LNCAP (cell line): ENCODE results near the gene EML3.

ENCODE experiments used
- TF ChIP-seq, protein P1 (sequence below): fragments of 450-650 bp; IDR thresholded peaks from 2 replicates; pipeline ENCODE4 v1.5.1; 2017; ENCODE audit warnings: mild to moderate bottlenecking

Gene EML3

DNA sequence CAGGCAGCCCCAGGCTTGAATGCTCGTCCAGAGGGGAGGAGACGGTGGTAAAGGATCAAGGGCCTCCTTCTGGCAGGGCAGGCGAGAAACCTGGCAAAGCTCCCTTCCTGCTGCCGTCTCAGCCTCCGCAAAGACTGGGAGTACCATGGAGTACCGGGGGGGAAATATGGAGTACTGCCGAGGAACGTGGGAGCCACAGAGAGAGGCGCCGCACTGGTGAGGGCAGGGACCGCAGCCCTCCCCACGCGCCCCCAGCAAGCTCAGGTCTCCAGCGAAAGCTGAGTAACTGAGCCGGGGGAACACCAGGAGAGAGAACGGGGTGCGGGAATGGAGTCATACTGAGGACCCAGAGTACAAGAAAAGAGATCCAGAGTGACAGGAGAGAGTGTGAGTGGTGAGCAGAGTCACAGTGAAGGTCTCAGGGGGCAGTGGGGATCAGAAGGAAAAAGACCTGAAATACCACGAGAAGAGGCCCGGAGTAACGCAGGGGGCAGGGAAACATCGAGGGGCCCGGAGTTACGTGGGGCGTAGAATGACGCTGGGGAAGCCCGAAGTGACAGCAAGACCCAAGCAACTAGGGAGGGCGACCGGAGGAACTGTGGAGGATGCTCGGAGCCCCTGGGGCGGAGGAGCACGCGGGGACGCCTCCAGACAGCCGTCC lies 740 bp downstream of the EML3 start:
- TF ChIP-seq, protein P1, sequence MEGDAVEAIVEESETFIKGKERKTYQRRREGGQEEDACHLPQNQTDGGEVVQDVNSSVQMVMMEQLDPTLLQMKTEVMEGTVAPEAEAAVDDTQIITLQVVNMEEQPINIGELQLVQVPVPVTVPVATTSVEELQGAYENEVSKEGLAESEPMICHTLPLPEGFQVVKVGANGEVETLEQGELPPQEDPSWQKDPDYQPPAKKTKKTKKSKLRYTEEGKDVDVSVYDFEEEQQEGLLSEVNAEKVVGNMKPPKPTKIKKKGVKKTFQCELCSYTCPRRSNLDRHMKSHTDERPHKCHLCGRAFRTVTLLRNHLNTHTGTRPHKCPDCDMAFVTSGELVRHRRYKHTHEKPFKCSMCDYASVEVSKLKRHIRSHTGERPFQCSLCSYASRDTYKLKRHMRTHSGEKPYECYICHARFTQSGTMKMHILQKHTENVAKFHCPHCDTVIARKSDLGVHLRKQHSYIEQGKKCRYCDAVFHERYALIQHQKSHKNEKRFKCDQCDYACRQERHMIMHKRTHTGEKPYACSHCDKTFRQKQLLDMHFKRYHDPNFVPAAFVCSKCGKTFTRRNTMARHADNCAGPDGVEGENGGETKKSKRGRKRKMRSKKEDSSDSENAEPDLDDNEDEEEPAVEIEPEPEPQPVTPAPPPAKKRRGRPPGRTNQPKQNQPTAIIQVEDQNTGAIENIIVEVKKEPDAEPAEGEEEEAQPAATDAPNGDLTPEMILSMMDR = no peak

DNA sequence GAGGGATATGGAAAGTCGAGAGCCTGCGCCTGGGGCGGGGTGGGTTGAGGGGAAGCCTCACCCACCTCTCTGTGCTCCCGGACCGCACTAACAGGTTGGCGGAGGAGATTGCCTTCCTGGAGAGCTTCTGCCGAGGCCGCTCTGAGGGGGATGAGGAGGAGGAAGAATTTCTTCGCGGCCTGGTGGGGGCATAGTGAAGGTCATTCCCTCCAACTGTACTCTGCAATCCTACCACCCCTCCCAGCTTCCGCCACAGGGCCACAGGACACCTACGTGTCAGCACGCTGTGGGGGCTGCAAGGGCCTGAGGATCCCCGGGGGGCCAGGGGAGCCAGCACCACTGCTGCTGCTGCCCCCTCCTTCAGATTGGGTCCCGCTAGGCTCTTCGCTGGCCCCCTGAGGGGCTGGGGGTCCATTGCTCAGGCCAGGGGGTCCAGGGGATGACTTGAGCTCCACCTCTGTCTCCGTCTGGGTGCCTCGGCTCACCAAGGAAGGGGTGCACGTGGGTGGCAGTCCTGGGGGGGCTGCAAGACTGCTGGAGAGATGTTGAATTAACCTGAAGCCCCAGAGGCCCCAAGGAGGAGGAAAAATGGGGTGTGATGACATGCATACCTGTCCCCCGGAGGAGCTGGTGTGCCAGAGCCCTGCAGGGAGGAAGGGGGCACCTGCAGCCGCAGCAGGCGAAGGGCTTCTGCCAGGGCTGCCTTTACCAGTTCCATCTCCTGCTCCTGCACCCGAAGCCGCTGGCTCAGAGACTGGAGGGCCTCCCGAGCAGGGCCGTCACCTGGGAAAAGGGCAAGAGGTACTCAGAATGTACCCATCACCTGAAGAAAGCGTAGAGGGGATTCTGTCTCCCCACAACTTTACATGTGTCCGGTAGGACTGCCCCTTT lies 1.5 kb downstream of the EML3 start:
- TF ChIP-seq, protein P1 = no peak

DNA sequence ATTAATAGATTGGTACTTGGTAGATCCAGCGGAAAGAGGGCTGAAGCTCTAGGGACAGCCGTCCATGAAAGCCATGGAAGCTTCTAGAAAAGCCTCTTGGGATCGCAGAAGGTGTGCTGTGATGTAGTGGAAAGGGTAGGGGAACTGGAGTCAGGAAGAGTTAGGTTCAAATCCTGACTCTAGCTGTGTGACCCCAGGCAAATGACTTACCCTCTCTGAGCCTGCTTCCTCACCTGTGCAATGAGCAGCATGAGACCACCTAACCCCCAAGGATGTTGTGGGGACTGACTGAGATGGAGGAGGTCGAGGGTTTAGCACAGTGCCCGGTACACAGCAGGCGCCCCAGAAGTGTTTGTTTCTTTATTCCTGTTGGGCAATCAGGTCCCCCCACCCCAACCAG lies 2.2 kb downstream of the EML3 start:
- TF ChIP-seq, protein P1 = no peak

DNA sequence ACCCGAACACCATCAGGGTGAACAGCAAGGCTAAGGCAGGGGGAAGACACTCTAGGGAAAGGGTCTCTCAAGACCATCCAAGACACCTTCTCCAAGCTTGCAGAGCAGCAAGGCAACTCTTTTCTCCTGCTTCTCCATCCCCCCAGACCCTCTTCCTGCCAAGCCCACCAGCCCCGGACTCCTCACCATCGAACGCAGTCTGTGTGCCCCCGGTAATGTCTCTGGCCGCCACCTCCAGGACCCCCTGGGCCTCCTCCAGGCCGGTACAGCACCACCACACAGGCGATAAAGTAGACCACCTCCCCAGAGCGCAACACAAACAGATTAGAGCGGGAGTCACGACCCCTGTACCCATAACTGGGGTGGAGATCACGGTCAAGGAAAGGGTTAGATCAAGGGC lies 3.8 kb downstream of the EML3 start:
- TF ChIP-seq, protein P1 = no peak

DNA sequence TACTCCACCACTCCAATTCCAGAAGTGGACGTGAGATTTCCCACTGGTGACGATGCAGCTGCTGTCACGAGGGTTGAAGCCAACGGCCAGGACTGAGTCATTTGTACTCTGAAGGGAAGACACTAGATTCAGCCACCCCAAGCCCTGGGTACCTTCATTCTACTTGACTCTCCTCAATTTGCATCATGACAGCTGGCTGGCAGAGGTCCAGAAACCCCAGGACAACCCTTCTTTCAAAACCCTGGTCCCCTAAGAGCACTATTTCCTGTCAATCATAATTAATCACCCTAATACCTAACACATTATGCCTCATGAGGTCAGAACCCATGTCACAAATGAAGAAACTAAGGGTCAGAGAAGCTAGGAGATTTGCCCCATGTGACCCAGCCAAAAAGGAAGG lies 4.9 kb downstream of the EML3 start:
- TF ChIP-seq, protein P1 = no peak

DNA sequence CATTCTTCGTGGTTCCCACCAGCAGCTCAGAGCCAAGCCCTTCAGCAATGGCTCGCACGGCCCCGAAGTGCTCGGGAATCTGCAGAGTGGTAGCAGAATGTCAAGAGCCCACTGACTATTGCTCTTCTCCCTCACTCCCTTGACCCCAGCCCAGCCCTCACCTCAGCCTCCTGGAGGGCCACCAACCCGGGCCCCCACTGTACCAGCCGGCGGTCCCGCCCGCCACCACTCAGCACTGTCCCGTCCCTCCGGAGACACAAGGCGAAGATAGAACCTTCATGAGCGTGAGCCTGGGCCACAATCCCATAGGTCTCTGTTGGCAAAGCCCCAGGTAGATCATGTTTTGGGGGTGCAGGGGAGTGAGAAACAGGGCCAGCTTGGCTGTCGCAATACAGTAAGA lies 6.7 kb downstream of the EML3 start:
- TF ChIP-seq, protein P1 = no peak

DNA sequence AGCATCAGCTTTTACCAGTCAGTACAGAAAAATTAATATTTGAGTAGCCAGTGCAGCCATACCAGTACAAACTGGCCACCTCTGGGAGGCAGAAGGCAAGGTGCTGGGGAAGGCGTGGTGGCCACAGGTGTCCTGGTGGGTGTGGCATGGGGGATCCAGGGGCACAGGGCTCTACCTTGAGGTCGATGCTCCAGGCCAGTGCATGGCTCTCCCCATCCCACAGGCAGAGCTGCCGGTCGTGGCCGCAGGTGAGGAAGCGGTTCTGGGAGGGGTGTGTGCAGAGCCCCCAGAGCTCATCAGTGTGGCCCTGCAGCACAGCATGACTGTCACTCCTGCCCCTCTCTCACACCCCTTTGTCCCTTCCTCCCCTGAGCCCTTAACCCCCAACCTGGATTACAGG lies 7.1 kb downstream of the EML3 start:
- TF ChIP-seq, protein P1 = no peak
